HEK293 (cell line): ENCODE measurements around the gene C3AR1.

Source experiments
- SETDB1 ChIP-seq: IDR thresholded peaks from one replicate; pipeline ENCODE4 v1.6.1; 2017; ENCODE audit warnings: mild to moderate bottlenecking, low read length, moderate library complexity, mixed read lengths; ENCODE audit not compliant: insufficient read length
- TF ChIP-seq, protein P1 (sequence below): fragments of 450-650 bp; formaldehyde crosslinking; IDR thresholded peaks from 2 replicates; pipeline ENCODE4 v1.5.1; 2016; ENCODE audit warnings: missing biosample characterization, missing genetic modification characterization

DNA sequence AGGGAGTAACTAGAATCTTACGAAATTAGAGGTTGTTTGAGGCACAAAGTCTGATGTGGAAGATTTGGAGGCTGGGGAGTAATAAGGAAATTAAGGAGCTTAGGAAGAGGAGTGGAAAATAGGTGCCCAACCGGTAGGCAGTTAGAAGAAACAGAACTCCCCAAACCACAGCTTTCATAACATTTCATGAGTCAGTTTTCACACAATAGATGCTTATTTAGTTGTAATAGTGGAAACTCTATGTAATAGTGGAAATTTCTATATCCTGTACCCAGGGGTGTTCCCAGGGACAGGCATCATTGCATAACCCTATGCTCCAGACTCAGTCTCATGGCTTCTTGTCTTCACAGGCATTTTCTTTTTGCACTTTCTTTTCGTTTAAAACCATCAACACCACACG lies 8.3 kb downstream of the C3AR1 start:
- TF ChIP-seq SETDB1, result no peak
- TF ChIP-seq, protein P1, sequence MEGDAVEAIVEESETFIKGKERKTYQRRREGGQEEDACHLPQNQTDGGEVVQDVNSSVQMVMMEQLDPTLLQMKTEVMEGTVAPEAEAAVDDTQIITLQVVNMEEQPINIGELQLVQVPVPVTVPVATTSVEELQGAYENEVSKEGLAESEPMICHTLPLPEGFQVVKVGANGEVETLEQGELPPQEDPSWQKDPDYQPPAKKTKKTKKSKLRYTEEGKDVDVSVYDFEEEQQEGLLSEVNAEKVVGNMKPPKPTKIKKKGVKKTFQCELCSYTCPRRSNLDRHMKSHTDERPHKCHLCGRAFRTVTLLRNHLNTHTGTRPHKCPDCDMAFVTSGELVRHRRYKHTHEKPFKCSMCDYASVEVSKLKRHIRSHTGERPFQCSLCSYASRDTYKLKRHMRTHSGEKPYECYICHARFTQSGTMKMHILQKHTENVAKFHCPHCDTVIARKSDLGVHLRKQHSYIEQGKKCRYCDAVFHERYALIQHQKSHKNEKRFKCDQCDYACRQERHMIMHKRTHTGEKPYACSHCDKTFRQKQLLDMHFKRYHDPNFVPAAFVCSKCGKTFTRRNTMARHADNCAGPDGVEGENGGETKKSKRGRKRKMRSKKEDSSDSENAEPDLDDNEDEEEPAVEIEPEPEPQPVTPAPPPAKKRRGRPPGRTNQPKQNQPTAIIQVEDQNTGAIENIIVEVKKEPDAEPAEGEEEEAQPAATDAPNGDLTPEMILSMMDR (tag by site-specific recombination), result no peak
